GM18505 (cell line): Measurements from ENCODE around the gene SHISAL2B.
"Not testable (repeated sequence)": the region's sequence is repeated elsewhere in the genome, so short reads cannot be mapped to it uniquely, and the experiment has no call there.

Source experiments
- ATAC-seq: cut with Tn5 transposase; IDR thresholded peaks from one replicate; pipeline ENCODE4 v1.9.1; 2021; ENCODE audit not compliant: unreplicated experiment
- POLR2A ChIP-seq: IDR thresholded peaks from 4 replicates; pipeline ENCODE4 v1.6.1; 2011; ENCODE audit warnings: borderline replicate concordance; ENCODE audit not compliant: insufficient read depth, insufficient read length; ENCODE audit errors: extremely low read depth

Gene SHISAL2B

GRCh38 chr5:64690417-64691151, at the start of gene SHISAL2B:
TSS of gene SHISAL2B (plus strand) at chr5:64690503. CDS start at chr5:64690624, 121 bp downstream.
- peak; percentile 49 for ATAC-seq
- no peak for TF ChIP-seq POLR2A

GRCh38 chr5:64644831-64645230, 45.5 kb upstream of the SHISAL2B start:
- ATAC-seq: no peak
- no peak for TF ChIP-seq POLR2A

- no peak for TF ChIP-seq POLR2A
- no peak for ATAC-seq
Observed at GRCh38 chr5:64646169-64646568, 44.1 kb upstream of the SHISAL2B start.

DNA sequence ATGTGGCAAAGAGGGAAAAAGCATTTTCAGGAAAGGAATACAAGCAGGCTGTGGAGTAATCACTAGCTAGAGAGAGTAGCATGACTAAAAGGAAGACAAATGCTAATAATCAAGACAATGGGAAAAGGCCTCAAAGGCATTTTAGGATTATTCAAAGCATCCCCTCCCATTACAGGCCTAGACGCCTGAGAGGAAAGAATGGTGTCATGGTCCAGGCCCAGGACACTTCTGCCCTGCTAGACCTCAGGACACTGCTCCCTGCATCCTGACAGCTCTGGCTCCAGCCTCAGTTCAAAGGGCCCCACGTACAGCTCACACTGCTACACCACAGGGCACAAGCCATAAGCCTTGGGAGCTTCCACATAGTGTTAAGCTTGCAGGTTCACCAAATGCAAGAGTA, 40.8 kb upstream of the SHISAL2B start:
- no peak for TF ChIP-seq POLR2A
- no peak for ATAC-seq

DNA sequence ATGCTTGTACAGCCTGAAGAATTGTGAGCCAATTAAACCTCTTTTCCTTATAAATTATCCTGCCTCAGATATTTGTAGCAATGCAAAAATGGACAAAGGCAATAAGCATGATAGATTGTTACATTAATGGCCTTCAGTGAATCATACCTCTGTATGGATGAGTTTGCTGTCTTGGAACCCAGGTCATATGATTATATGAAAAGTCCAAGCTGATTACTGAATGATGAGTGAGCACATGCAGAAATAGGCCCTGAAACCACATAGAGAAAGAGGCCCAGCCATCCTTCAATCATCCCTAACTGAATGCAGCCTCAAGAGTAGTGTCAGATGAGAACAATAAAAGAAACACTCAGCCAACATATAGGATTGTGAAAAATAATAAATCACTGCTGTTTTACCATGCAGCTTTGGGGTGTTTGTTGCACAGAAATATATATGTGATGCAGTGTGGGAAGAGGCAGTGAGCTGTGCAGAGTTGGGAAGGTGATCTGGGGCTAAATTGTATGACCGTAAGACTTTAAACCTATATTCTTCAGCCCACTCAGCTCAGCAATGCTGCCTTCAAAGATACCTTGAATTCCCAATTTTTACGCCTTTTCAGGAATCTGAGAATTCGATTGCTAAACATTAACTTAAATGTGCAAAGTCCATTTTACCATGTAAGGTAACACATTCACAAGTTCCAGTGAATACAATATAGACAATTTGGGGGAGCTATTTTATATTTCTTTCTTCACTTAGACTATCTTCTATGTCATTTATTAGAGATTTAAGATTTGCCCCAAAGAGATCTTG, 36.3 kb upstream of the SHISAL2B start:
- TF ChIP-seq POLR2A: no peak
- no peak for ATAC-seq

DNA sequence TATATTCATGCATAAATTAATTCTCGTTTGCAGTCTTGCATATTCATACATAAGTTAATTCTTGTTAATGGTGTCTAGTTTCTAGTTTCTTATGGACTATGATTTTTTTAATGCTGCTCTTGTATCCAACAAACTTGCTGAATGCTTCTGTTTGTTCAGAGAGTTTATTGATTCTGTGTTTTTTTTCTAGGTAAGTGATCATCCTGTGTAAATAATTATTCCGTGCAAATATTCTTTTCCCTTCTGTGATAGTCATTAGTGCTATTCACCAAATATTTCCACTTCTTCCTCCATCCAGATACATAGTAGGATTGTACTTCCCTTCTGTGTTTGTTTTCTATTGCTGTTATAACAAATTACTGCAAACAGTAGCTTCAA, 35.8 kb upstream of the SHISAL2B start:
- no peak for ATAC-seq
- TF ChIP-seq POLR2A: no peak

DNA sequence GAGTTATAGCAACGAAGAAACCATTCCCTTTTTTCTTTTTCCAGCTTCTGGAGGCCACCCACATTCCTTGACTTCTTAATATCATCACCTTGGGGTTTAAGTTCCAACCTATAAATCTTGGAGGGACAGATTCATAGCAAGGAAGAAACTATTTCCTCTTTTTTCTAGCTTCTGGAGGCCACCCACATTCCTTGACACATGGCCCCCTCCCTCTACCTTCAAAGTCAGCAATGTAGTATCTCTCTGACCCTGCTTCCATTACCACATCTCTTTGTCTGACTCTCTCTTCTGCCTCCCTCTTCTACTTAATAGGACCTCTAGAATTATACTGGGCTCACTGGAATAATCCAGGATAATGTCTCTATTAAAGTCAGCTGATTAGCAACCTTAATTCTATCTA, 34.7 kb upstream of the SHISAL2B start:
- no peak for ATAC-seq
- no peak for TF ChIP-seq POLR2A

DNA sequence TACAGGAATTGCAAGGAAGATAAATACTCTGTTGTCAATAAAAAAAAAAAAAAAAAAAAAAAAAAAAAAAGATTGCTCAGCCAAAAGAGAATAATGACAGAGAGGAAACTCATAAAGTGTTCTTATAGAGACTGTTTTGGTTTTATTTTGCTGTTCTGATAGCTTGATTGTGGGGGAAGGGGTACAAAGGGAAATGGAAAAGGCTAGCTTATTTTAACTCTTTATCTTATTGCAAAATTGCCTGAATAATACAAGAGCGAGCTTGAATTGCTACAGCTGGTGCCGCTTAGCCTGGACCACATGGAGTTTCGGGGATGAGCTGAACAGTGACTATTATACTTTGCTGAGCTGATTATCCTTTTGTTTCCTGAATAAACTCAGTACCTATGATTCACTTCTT, 31.0 kb upstream of the SHISAL2B start:
- no peak for ATAC-seq
- TF ChIP-seq POLR2A: no peak

DNA sequence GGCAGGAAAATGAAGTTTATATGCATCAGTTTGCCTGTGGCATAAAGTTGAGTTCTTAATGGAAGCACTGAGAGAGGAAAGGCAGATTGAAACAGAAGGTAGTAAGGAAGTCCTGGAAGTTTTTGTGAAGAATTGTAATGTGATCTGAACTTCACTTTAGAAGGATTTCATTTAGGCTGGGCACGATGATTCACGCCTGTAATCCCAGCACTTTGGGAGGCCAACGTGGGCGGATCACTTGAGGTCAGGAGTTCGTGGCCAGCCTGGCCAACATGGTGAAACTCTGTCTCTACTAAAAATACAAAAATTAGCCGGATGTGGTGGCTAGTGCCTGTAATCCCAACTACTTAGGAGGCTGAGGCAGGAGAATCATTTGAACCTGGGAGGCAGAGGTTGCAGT, 27.1 kb upstream of the SHISAL2B start:
- ATAC-seq: not testable (repeated sequence)

DNA sequence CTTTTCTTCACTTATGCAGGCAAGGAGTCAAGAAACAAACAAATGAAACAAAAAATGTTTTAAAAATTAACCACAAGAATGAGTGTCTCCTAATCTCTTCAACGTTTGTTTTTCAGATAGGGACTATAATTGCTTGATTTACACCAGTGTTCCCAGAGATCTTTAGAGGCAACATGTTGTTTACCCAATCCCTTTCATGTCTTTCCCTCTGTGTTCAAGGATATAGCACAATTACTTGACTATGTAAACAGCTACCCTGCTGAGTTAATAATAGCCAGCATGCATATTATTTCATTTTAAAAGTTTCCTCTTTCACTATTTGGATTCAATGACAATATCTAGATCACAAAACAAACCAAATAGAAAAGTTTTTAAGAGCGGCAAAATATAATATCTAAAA, 25.1 kb upstream of the SHISAL2B start:
- no peak for ATAC-seq
- no peak for TF ChIP-seq POLR2A

DNA sequence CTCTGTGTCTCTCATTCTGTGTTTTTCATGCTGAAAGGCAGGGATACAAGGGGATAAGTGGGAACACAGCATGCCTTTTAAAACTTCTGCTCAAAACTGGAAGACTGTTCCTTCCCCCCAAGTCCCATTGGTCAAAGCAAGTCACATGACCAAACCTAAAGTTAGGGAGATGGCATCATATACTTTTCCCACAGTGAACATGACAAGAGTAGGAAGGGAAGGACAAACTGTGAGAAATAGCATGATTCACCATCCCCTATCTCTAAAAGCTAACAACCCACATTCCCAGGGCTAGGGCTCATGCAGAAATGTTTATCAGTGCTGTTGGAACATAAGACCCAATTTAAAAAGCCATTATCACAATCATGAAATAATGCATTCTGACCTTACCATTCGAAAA, 24.2 kb upstream of the SHISAL2B start:
- TF ChIP-seq POLR2A: no peak
- no peak for ATAC-seq

DNA sequence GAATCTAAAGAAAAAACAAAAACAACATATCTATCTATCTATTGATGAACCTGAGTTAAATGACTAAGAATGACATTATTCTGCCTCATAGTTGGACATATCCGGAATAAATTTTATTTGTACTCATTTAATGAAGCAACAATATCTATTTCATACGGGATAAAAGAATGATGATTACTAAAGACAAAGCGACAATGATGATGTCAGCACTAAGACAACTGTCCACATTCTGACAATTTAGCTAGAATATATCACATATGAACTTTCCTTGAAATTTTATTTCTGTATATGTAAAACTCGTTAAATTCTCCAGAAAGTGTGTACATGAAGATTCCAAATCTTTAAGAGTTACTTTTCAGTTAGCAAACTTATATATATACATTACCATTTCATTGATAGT, 23.2 kb upstream of the SHISAL2B start:
- TF ChIP-seq POLR2A: no peak
- no peak for ATAC-seq

DNA sequence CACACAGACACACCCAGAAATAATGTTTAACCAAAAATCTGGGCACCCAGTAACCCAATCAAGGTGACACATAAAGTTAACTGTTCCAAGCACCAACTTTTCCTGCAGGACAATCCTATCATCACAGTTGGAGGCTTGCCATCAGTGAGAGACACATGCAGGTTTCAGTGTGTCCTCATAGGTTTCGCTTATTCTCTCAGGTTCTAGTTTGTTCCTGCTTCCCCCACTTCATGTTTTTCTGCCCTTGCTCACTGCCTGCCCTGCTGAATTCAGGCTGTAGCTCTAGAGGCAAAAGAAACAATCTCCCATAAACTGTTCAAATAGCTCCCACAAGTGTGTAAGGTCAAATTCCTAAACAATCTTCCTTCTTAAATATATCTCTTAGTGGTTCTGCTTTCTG, 20.0 kb upstream of the SHISAL2B start:
- TF ChIP-seq POLR2A: no peak
- ATAC-seq: no peak

DNA sequence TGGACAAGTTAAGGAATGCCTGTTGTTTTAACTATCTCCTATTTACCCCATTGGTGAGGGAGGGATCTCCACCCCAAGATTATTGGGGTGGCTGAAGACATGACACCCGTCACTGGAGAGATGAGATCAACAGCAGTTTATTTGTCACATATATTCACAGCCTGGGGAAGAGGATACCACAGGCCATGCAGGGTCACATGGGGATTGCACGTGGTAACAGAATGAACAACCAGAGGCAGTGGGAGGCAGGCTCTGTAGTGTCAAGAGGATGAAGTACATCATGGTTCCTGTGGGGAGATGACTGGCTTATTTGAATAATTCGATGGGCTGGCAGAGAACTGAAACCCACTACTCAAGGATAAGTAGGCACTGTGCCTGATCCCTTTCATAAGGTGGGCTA, 18.6 kb upstream of the SHISAL2B start:
- no peak for ATAC-seq
- TF ChIP-seq POLR2A: no peak

DNA sequence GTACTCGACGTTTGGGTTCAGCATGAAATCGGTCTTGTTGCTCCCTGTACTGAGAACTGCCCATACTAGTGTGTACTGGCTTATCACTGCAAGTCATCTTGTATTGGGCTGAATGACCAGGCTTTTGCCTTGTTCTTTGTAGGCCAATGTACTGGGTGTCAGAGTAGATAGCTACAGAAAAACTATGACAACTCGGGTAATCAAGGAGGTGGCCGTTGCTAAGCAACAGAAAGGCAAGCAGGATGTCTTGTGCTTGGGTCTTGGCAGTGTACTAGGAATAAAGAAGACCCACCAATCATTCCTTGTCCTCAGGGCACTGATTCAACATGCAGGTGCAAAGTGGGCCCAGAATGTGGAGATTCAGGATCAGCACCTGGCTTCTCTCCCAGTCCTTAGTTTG, 11.9 kb upstream of the SHISAL2B start:
- no peak for TF ChIP-seq POLR2A
- ATAC-seq: no peak

GRCh38 chr5:64680289-64680688, 10.0 kb upstream of the SHISAL2B start:
- TF ChIP-seq POLR2A: no peak
- ATAC-seq: no peak
